ENCODE results near the gene IFNAR2.

- no peak for TF ChIP-seq CTCF (IDR thresholded peaks at IDR 0.05 in 8 of 11, conservative IDR thresholded peaks at IDR 0.05 in 3 of 11)
- TF ChIP-seq POLR2A (IDR thresholded peaks at IDR 0.05): no peak
- no peak for TF ChIP-seq POLR2AphosphoS5 (IDR thresholded peaks at IDR 0.05)
These were observed 15.0 kb downstream of the IFNAR2 start for GRCh38 chr21:33244779-33245105.

Data from spleen (tissue), 7 donors.